ENCODE data around the gene SASH1.
A peak's percentile ranks its signal among the peaks of the same experiment; 100 is the strongest.

The SASH1 gene

GRCh38 chr6:148461986-148462577 lies 119.4 kb downstream of the SASH1 start:
- no peak for DNase-seq

- no peak for DNase-seq
Observed at GRCh38 chr6:148463671-148464070, 121.0 kb downstream of the SASH1 start.

- peak; percentile 39 for DNase-seq
Observed at GRCh38 chr6:148464319-148465010, 121.8 kb downstream of the SASH1 start.

DNA sequence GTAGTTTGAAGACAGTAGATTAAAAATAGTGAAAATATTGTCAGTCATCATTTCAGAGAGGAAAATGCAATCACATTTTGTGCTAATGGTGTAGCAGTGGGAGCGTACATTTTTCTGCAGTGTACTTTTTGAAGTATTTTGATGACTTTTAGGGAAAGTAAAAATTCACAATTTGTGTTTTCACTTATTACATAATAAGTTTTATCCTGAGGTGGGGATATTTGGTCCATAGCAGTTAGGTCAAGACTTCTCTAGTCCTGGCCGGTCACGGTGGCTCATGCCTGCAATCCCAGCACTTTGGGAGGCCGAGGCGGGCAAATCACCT lies 122.3 kb downstream of the SASH1 start:
- DNase-seq: no peak

GRCh38 chr6:148465670-148466069 lies 123.0 kb downstream of the SASH1 start:
- DNase-seq: no peak

DNA sequence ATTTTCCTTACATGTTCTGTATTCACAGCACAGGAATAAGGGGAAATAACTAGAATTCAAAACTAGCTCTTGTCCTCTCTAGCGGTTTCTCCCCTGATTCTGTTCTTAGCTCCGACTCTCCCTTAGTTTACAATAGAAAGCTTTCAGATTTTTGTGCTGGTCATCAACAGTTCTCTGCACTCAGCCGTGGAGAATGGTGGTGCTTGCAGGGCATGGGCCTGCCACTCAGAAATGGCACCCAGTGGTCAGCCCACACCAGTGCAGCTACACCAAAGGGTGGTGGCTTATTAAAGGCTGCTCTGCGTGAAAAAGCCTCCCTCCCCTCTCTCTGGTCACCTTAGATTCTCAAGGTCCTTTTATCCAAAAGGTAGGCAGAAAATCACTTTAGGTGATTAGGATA lies 123.5 kb downstream of the SASH1 start:
- DNase-seq: no peak

- DNase-seq: no peak
Observed at GRCh38 chr6:148467926-148468325, 125.3 kb downstream of the SASH1 start.

DNA sequence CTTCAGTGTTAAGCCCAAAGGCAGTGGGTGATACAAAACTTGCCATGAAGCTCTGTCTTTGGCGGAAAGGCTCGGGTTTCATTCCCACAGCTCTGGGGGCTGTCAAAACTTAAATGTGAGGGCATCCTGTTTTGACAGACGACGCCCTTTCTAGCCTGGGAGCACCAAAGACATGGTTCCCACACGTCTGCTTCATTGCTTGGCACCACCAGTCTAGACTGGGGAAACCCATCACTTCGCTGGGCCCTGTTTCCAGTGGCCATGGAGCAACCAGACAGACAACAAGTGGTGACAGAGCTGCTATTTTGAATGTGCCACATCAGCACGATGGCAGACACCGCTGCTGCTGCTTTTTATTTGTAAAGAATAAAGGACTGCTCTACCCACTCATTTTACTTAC lies 127.5 kb downstream of the SASH1 start:
- no peak for DNase-seq

GRCh38 chr6:148470606-148471465 lies 128.2 kb downstream of the SASH1 start:
- no peak for DNase-seq

- no peak for DNase-seq
Observed at GRCh38 chr6:148471624-148472159, 129.1 kb downstream of the SASH1 start.

DNA sequence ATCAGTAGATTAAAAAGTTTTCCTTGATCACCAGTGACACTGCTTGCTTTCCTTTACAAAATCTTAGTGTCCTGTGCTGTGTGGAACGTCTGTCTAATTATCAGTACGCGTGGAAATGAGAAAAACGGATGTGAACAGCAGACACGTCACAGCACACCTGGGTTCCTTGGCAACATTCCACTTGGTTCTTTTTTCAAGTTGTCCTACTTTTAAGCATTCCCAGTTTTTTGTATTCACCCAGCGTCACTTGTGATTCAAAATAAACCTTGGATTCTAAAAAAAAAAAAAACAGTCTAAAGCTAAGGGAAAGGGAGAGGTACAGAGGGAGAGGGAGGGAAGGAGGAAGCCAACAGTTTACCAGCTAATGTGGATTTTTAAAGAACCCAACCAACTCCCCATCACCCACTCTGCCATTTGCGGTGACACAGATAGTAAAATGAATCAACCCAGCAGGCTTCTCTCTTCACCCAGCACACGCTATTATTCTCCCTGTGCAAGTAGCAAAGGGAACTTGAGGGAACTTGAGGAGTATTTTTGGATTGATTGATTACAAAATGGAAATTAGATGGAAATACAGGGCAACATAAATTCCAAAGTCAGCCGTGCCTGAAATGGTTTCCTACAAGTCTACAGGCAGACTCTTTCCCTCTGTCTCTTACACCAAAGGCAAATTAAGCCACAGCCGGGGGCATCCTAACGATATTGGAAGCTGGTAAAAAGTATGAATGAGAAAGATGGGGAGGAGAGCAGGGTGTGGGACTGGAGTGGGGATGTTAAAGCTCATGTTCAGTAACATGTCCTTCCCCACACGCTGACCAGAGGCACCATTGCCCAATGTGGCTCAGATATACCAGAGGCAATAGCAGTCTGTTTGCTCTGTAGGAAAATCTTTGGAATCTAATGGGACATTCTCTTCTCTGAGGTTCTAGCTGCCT lies 129.8 kb downstream of the SASH1 start:
- no peak for DNase-seq

GRCh38 chr6:148479497-148479896 lies 136.9 kb downstream of the SASH1 start:
- DNase-seq: no peak

DNA sequence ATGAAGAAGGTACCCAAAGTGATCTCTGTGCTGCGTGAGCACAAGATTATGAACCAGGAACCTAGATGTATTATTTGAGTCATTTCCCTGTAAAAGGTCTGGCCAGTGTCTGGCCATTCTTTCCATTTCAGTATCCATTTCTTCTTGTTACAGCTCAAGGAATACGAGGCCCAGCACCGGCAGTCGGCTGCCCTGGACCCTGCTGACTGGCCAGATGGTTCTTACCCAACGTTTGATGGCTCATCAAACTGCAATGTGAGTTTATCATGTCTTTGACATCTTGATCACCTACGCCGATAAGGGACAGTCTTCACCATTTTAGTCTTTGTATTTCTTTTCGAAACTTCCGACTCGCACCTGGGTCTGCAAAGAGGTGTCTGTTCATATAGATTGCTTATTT lies 144.8 kb downstream of the SASH1 start:
- no peak for DNase-seq

DNA sequence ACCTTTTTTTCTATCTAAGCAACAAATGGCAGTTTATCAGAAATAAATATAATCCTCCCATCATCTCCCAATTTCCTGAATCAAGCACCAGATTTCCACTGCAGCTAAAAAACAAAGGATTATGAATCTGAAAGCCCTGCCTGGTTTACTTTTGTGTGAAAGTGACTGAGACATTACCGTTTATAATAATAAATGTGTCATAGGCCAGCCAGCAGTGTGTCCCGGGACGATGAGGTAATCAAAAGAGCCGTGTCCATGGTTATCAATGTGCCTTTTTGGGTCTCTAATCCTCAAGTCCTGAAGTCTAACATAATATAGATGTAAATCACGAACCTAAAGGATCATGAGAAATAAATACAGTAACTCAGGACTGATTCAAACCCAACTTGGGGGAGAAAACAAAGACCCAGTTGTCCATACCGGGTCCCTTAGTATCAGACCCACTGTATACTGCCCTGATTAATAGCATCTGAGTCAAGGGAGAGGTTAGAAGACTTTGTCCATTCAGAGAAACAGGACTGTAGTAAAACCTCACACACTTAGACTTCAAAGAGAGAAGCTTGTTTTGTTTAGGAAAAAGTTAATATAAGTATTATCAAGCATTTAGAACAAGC lies 149.1 kb downstream of the SASH1 start:
- DNase-seq: no peak

DNA sequence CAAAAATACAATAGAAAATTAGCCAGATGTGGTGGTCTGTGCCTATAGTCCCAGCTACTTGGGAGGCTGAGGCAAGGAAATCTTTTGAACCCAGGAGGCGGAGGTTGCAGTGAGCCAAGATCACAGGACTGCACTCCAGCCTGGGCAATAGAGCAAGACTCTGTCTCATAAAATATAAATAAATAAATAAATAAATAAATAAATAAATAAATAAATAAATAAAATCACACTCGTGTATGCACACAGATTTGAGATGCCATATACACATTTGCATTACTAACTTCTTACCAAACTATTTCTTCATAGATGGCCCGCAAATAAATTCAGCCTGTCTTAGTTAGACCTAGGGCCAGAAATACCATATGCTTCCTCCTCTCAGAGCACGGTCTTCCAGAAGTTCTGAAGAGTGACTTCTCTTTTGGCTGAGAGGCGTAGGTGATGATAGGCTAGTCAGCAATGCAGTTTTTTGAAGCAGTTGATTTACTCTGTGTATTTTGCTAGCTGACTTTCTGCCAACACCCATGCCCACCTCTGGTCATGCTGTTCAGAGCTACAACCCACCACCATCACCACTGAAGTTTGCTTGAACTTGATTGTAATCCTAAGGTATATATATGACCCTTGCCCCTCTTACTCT lies 150.1 kb downstream of the SASH1 start:
- no peak for DNase-seq

GRCh38 chr6:148493424-148493823 lies 150.8 kb downstream of the SASH1 start:
- DNase-seq: no peak

DNA sequence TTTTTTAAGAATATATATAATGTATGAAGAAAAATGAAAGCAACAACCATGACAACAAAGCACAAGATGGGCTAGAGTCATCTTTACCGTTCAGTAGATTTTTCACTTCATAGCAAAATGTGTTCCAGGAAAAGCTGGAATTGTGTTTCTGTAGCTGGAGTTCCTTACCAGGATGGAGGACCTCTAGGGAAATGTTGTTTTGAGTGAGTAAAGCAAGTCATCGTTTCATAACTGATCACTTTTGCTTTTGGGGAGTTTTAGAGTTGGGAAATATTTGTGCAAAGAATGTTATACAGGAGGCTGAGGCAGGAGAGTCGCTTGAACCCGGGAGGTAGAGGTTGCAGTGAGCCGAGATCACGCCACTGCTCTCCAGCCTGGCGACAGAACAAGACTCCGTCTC lies 151.6 kb downstream of the SASH1 start:
- no peak for DNase-seq

GRCh38 chr6:148495029-148495428 lies 152.4 kb downstream of the SASH1 start:
- no peak for DNase-seq

- no peak for DNase-seq
Observed at GRCh38 chr6:148497257-148497656, 154.6 kb downstream of the SASH1 start.

DNA sequence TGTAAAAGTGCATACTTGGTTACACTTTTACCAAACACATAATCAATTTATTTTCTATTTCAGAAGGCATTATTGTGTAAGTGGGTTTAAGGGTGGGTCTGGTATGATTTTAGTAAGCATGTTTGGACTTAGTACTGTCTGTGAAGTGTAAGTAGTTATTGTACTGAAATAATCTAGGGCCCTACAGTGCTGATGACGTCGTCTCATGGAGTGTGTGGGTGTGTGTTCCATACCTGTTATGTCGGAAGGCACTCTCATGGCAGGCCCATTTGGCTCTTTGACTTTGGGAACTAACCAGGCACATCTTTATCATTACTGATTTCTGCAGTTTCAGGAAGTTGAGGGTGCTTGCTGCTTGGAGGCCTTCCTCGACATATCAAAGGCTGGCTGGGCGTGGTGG lies 155.1 kb downstream of the SASH1 start:
- DNase-seq: no peak

- no peak for DNase-seq
Observed at GRCh38 chr6:148500402-148500801, 157.8 kb downstream of the SASH1 start.

DNA sequence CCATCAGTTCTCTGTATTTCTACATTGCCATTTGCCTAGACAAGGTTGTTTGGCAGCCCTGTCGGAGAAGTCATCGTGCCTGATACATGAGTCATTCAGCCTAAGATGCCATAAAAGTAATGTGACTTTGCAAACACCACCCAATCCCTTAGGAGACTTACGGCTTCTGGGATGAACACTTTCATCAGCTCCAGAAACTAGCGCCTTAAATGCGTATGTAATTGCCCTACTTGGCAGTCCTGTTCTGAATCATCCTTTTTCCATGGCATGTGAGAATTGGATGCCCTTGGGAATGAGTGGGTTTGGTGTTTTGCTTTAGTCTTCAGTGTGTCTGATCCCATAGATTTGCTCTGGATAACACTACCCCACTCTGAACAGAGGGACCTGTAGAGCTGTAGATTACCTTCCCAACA lies 158.5 kb downstream of the SASH1 start:
- DNase-seq: no peak

Data from NCI-H1092 (cell line).